ENCODE data around the gene PHLDA2.
"Not testable (repeated sequence)": the region's sequence is repeated elsewhere in the genome, so short reads cannot be mapped to it uniquely, and the experiment has no call there.

Gene PHLDA2

GRCh38 chr11:2945031-2945756, 16.0 kb upstream of the PHLDA2 start:
- peak in 5 of 6 experiments; percentile 16 to 49 (median 35) for DNase-seq

DNA sequence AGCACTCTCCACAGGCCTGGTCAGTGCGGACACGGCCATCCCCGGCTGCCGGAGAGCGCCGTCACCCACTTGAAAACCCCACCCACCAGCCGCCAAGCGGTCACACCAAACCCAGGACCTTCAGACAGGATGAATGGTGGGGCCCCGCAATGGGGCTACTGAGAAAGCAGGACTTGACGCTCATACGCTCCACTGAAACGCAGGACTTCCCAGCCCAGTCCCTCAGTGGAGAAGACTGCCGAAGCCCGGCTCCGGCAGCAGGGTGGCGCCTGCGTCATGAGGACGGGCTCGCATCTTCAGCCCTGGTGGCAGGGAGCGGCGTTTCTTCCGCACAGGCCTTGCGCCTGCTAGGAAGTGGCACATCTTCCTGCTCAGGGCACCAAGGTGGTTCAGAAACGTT, 15.3 kb upstream of the PHLDA2 start:
- DNase-seq = no peak

DNA sequence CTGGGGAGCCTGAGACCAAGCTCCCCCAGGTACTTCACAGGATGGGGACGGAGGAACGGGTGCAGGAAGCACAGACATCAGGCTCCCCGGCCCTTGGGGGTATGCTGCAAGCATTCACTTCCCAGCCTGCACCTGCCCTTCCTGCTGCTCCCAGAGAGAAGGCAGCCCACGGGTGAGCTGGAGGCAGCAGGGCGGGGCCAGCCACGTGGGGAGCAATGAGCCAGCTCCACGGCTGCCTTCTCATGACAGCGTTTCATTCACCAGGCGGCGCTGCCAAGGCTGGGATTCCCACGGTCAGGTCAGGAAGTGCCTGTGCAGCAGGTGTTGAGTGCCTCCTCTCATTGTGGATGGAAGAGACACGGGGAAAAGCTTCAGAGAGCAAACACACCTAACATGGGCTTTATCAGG, 14.5 kb upstream of the PHLDA2 start:
- no peak for DNase-seq

DNA sequence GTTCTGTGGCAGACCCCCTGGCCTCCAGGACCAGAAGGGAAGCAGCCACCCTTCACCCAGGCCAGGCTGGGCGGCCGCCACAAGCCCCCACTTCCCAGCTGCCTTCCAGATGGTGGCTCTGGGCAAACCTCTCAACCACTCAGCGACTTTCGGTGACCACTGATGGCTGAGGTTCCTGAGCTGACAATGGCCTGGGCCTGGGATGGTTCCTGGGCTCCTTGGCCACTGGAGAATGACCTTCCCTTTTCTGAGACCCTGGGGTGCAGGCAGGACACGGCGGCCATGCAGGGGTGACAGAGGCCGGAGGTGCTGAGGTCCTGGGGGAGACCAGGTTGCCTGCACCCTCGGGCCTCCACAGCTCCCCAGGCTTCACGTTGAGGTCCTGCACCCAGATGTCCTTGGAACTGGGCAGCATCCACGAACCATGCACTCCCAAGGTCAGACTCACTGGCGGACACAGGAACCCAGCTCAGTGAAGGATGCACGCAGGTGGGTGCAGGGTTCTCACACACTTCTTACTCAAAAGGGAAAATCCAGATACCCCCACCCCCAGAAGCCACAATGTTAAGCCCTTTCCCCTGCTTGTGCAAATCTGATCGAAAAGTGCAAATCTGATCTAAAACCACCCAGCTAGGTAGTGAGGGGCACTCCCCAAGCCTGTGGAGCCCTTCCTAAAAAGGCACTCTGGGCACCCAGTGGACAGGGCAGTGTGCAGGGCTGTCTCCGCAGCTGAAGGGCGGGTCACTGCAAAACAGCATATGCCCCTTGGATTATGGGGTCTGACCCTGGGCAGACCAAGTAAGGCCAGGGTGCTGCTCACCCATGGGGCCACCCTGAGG, 13.9 kb upstream of the PHLDA2 start:
- peak in 1 of 6 experiments; percentile 23 for DNase-seq

- DNase-seq = no peak
Observed at GRCh38 chr11:2942447-2942846, 13.2 kb upstream of the PHLDA2 start.

DNA sequence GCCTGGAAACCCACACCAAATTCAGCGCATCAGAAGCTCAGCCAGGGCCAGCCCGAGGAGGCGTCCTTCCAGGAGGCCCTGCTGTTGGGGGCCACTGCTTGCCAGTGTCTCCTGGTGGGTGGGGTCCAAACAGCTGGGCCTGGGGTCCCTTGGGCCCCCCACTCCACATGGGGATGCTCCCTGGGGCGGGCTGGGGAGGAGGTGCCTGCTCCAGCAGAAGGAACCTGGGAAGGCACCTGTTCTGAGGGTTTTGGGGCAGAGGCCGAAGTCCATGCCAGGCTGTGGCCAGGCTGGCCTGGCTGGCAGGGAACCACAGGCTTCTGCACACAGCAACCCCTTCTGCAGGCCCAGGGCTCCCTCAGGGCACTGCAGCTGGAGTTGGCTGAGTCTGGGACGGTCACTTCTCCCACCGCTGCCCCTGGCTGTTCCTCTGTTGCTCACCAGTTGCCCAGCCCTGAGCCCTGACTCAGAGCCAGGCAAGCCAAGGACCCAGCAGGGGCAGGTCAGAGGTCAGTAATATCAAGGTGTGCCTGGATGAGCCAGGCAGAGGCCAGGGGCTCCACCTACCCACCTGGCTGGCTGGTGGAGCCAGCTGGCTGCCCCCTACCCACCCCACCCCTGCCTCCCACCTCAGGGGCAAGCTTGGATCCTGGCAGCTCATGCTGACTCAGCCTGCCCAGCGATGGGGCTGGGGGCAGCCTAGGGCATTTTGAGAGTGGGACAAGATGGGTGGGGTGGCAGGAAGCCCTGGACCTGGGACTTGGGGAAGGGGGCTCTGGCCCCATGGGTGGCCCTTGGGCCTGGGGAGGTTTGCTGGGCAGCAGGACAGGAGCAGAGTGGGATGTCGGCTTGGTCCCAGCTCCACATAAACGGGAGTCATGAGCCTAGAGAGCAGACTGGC, 12.0 kb upstream of the PHLDA2 start:
- DNase-seq = no peak

DNA sequence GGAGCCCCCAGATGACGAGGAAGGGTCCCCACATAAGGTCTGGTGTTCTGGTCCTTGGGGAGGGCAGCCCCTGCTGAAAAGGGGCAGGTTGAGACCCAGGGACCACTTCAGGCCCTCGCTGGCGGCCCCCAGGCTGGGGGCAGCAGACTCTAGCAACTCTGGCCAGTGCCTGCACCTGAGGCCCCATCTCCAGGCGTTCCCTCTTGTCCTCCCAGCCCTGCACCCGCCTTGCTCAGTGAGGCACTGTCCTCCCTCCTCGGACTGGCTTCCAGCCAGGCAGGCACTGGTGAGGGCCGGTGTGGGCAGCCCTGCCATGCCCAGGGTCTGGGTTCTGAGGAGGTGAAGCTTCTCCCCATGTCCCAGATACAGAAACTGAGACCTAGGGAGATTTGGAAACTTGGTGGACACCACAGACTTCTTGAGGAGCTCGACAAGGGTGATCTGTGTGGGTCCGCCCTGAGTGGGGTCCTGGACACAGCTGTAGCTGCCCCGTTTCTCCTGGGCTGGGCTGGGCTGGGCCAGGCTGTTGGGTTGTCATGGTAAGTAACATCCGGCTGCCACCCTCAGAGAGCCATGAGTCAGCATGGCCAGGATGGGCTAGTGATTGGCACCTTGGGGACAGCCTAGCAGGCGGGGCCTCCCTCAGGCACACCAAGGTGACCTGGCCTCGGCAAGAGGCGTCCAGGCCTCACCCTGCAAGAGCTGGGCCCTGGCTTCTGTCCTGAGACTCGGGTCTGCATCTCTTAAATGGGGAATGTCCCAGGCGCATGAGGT, 11.1 kb upstream of the PHLDA2 start:
- DNase-seq = peak in 2 of 6 experiments; percentile 20 to 23

DNA sequence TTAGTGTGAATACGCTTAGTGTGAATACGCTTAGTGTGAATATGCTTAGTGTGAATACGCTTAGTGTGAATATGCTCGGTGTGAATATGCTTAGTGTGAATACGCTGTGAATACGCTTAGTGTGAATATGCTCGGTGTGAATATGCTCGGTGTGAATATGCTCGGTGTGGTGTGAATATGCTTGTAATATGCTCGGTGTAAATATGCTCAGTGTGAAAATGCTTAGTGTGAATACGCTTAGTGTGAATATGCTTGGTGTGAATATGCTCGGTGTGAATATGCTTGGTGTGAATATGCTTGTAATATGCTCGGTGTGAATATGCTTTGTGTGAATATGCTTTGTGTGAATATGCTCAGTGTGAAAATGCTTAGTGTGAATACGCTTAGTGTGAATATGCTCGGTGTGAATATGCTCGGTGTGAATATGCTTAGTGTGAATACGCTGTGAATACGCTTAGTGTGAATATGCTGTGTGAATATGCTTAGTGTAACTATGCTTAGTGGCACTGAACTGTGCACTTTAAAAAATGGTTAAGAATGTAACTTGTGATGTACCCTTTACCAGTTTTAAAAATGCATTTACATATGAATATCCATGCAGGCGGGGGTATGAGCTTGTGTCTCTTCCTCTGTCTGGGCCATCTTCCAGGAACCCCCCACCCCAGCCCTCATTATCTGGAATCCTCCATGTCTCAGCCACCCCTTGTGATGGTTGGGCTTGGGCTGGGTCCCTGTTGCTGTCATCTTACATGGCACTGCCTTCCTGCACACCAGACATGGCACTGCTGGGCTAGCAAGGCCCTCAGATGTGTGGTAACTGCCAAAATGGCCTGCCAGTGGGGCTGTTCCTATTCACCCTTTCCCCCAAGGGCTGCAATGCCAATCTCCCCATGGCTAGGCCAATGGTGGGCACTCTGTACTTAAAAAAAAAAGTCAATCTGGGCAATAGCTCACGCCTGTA, 9.5 kb upstream of the PHLDA2 start:
- DNase-seq = not testable (repeated sequence)

- peak in 2 of 6 experiments; percentile 25 to 48 for DNase-seq
Observed at GRCh38 chr11:2937641-2938457, 8.6 kb upstream of the PHLDA2 start.

- no peak for DNase-seq
Observed at GRCh38 chr11:2934611-2935239, 5.5 kb upstream of the PHLDA2 start.

- no peak for DNase-seq
Observed at GRCh38 chr11:2934021-2934550, 4.9 kb upstream of the PHLDA2 start.

DNA sequence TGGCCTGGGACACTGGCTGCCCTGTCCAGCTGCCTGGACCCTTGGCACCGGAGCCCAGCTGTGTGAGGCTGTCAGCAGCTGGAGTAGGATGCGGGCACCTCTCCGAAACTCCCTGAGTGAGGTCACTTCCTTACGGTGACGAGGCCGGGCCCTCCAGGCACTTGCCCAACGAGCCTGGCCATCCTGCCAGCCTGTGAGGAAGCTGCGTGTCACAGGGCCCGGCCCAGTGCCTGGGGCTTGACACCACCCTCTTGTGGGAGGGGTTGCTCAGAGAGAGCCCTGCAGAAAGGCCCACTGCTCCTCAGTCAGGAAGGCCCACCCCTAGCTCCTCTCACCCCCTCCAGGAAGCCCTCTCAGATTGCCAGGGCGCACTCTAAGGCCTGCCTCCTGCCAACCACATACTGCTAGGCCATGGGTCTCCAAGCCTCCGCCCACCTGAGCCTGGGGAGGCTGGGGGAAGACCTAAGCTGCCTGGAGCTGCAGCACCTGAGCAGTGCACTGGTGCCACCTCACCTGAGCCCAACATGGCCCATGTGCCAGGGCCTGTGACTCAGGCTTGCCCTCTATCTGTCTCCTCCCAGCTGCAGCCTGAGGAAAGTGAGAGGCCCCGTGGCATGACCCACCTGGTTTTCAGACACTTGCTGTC, 4.3 kb upstream of the PHLDA2 start:
- no peak for DNase-seq

DNA sequence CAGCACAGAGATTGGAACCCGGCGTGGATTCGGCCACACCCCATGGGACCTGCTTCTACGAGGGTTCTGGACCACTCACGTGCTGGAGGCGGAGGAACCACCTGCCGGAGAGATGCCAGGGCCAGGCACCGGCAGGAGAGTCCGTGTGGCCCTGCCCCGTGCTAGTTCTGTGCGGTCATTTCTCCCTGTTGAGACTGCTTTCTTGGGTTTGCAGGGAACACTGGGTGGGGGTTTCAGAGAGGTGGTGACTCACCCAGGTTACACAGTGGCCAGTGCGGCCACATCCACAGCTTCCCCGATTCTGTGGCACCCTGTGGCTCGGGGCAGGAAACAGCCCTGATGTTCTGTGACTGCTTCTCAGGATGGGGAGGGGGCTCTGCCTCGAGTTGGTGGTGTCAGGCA, 3.6 kb upstream of the PHLDA2 start:
- no peak for DNase-seq

DNA sequence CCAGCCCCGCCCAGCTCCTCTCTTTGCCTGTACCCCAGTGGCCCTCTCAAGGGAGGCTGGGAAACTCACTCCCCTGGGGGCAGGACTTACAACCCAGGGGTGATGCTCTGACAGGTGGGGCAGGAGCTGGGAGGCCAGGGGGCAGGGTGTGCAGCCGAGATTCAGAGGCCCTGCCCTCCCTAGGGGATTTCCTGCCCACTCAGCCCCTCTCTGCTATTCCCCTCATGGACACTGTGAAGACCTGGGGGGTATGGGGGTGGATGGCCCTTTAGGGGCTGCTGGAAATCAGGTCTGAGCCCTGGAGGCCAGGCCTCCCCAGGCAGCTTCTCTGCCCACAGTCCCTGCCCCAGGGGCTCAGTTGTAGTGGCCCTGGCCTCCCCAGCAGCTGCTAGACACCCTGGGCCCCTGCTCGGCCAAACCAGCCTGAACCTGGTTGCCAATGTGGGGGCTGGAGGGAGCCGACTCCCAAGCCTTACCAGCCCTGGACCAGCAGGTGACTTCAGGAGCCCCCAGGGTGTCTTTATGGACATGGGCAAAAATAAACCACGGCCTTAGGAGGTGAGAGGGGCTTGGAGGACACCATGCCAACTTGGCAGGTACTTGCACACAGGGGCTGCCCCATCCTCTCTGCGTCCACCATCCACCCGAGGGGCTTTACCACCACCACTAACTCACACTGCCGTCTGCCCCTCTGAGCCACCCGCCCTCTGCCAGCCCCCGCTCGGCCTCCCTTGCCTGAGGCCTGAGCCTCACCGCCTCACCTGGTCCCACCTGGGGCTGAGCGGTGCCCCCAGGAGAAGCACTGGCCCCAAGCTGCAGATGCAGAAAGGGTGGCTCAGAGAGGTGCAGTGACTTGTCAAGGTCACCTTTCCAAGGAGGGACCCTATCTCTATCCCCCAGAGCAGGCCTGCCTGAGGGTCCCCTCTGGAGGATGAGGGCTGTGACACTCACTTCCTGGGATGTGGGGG, 2.8 kb upstream of the PHLDA2 start:
- no peak for DNase-seq

- no peak for DNase-seq
Observed at GRCh38 chr11:2931420-2931746, 2.2 kb upstream of the PHLDA2 start.

DNA sequence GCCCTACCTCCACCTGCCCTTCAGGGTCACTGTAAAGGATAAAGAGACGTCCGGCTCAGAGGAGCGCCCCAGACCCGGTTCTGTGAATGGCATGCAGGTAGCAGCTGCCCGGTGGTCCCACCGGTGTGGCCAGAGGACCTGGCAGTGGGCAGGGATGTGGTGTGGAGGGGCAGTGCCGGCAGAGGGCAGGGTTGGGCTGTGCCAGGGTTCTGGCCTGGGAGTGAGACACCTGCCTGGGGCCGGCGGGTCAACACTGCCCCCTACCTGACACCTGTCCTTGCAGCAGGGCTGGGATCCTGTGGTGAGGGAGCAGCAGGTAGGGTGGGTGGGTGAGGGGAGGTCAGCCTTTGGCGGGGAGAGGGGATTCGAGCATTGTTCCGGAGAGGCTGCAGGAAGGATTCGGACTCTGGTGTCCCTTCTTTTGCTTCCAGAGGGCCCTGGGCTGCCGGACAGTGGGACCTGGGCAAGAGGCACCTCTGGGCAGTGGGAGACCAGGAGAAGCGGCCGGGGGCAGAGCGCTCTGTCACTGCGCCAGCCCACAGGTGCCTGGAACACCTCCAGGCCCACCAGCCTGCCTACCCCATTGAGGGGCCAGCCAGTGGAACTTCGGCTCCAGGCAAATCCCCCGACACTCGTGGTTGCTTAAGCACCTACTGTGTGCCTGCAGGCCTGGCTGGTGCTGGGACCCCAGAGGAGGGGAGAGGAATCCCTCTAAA, 1.6 kb upstream of the PHLDA2 start:
- peak in 3 of 6 experiments; percentile 18 to 46 (median 28) for DNase-seq
